Astrocyte (in vitro differentiated cells and primary cell): ENCODE data around the gene TOLLIP.

Experiments used
- EZH2 ChIP-seq: IDR thresholded peaks from 2 replicates; pipeline ENCODE4 v1.6.1; 2012; ENCODE audit warnings: mild to moderate bottlenecking, low read length, inconsistent platforms; ENCODE audit not compliant: insufficient read depth
- TF ChIP-seq, protein P1 (sequence below): IDR thresholded peaks from 2 replicates; pipeline ENCODE4 v1.5.1; 2011; ENCODE audit warnings: low read depth, mild to moderate bottlenecking, inconsistent platforms, low read length, moderate library complexity; ENCODE audit not compliant: insufficient read depth

GRCh38 chr11:1232021-1232882, 77.2 kb downstream of the TOLLIP start:
- TF ChIP-seq, protein P1, sequence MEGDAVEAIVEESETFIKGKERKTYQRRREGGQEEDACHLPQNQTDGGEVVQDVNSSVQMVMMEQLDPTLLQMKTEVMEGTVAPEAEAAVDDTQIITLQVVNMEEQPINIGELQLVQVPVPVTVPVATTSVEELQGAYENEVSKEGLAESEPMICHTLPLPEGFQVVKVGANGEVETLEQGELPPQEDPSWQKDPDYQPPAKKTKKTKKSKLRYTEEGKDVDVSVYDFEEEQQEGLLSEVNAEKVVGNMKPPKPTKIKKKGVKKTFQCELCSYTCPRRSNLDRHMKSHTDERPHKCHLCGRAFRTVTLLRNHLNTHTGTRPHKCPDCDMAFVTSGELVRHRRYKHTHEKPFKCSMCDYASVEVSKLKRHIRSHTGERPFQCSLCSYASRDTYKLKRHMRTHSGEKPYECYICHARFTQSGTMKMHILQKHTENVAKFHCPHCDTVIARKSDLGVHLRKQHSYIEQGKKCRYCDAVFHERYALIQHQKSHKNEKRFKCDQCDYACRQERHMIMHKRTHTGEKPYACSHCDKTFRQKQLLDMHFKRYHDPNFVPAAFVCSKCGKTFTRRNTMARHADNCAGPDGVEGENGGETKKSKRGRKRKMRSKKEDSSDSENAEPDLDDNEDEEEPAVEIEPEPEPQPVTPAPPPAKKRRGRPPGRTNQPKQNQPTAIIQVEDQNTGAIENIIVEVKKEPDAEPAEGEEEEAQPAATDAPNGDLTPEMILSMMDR = no peak
- TF ChIP-seq EZH2 = no peak
